Measurements from ENCODE around the gene MYL10. TPM values are rescaled to one million over a fixed set of nuclear protein-coding genes. Genes with fewer than 3 reads are reported as not detected.

Gene MYL10
- total RNA-seq, 2 experiments from 2014 or later: not detected

- Mint-ChIP-seq H3K36me3 (no peaks in the 10 kb centered on the region), H3K9me3 (ENCODE audit: low read depth) (no peaks in the 10 kb centered on the region), H3K4me1 (no peaks in the 10 kb centered on the region), H3K4me3 (no peak overlapping the region), H3K27ac (no peak overlapping the region), H3K27me3 (no peaks in the 10 kb centered on the region)
- CTCF ChIA-PET: no interaction called here
- ATAC-seq (no peak), DNase-seq (no peak)
Observed at GRCh38 chr7:101594790-101595189, 34.3 kb downstream of the MYL10 start.

- Mint-ChIP-seq H3K4me1 (no peaks in the 10 kb centered on the region), H3K9me3 (ENCODE audit: low read depth) (no peaks in the 10 kb centered on the region), H3K4me3 (no peak overlapping the region), H3K27me3 (no peaks in the 10 kb centered on the region), H3K36me3 (no peaks in the 10 kb centered on the region), H3K27ac (no peak overlapping the region)
- ATAC-seq: no peak
- CTCF ChIA-PET: interaction anchor here (1.0 kb wide), 1 partner anchor 9 kb away, joined by 3 read pairs; no protein-coding TSS in a partner anchor
- no peak for DNase-seq
Observed at GRCh38 chr7:101593556-101593955, 35.5 kb downstream of the MYL10 start.

- no peak for DNase-seq
- no peak overlapping the region for H3K4me3 Mint-ChIP-seq
- no peak overlapping the region for H3K27ac Mint-ChIP-seq
- no peaks in the 10 kb centered on the region for H3K27me3 Mint-ChIP-seq
- H3K9me3 Mint-ChIP-seq (ENCODE audit: low read depth): no peaks in the 10 kb centered on the region
- no peak for ATAC-seq
- H3K36me3 Mint-ChIP-seq: no peaks in the 10 kb centered on the region
- CTCF ChIA-PET: no interaction called here
- no peaks in the 10 kb centered on the region for H3K4me1 Mint-ChIP-seq
Observed at GRCh38 chr7:101591504-101591903, 37.6 kb downstream of the MYL10 start.

GRCh38 chr7:101590663-101591435, 38.2 kb downstream of the MYL10 start:
- H3K4me1 Mint-ChIP-seq: no peaks in the 10 kb centered on the region
- no peak overlapping the region for H3K4me3 Mint-ChIP-seq
- H3K27ac Mint-ChIP-seq: no peak overlapping the region
- CTCF ChIA-PET: interaction anchor here (1.1 kb wide), 1 partner anchor 10 kb away, joined by 3 read pairs; no protein-coding TSS in a partner anchor
- H3K9me3 Mint-ChIP-seq (ENCODE audit: low read depth): no peaks in the 10 kb centered on the region
- H3K27me3 Mint-ChIP-seq: no peaks in the 10 kb centered on the region
- no peak for DNase-seq
- no peak for ATAC-seq
- no peaks in the 10 kb centered on the region for H3K36me3 Mint-ChIP-seq

GRCh38 chr7:101589976-101590662, 39.0 kb downstream of the MYL10 start:
- DNase-seq (no peak), ATAC-seq (no peak)
- H3K4me3 Mint-ChIP-seq: no peak overlapping the region
- no peaks in the 10 kb centered on the region for H3K4me1 Mint-ChIP-seq
- no peaks in the 10 kb centered on the region for H3K9me3 Mint-ChIP-seq (ENCODE audit: low read depth)
- H3K27me3 Mint-ChIP-seq: no peaks in the 10 kb centered on the region
- no peaks in the 10 kb centered on the region for H3K36me3 Mint-ChIP-seq
- CTCF ChIA-PET: interaction anchor here (1.1 kb wide), 1 partner anchor 9 kb away, joined by 3 read pairs; no protein-coding TSS in a partner anchor
- H3K27ac Mint-ChIP-seq: no peak overlapping the region

- Mint-ChIP-seq H3K27me3 (no peaks in the 10 kb centered on the region), H3K4me3 (no peak overlapping the region), H3K36me3 (no peaks in the 10 kb centered on the region), H3K27ac (no peak overlapping the region), H3K4me1 (no peaks in the 10 kb centered on the region), H3K9me3 (ENCODE audit: low read depth) (no peaks in the 10 kb centered on the region)
- DNase-seq (no peak), ATAC-seq (no peak)
- CTCF ChIA-PET: no interaction called here
Observed at GRCh38 chr7:101589052-101589451, 40.0 kb downstream of the MYL10 start.

GRCh38 chr7:101588131-101588935, 40.8 kb downstream of the MYL10 start:
- H3K9me3 Mint-ChIP-seq (ENCODE audit: low read depth): no peaks in the 10 kb centered on the region
- no peaks in the 10 kb centered on the region for H3K4me1 Mint-ChIP-seq
- no peaks in the 10 kb centered on the region for H3K36me3 Mint-ChIP-seq

GRCh38 chr7:101586906-101587677, 42.0 kb downstream of the MYL10 start:
- Mint-ChIP-seq H3K36me3 (no peaks in the 10 kb centered on the region), H3K27me3 (no peaks in the 10 kb centered on the region), H3K9me3 (ENCODE audit: low read depth) (no peaks in the 10 kb centered on the region), H3K4me3 (no peak overlapping the region), H3K4me1 (no peaks in the 10 kb centered on the region), H3K27ac (no peak overlapping the region)
- CTCF ChIA-PET: no interaction called here
- ATAC-seq (no peak), DNase-seq (no peak)

More at GRCh38 chr7:101588131-101588935, 40.8 kb downstream of the MYL10 start:
- DNase-seq (no peak), ATAC-seq (no peak)
- CTCF ChIA-PET: no interaction called here
- Mint-ChIP-seq H3K4me3 (no peak overlapping the region), H3K27ac (no peak overlapping the region), H3K27me3 (no peaks in the 10 kb centered on the region)

GRCh38 chr7:101586078-101586905, 42.8 kb downstream of the MYL10 start:
- ATAC-seq: no peak
- H3K27ac Mint-ChIP-seq: no peak overlapping the region
- CTCF ChIA-PET: no interaction called here
- no peaks in the 10 kb centered on the region for H3K9me3 Mint-ChIP-seq (ENCODE audit: low read depth)
- H3K36me3 Mint-ChIP-seq: no peaks in the 10 kb centered on the region
- no peak overlapping the region for H3K4me3 Mint-ChIP-seq
- no peaks in the 10 kb centered on the region for H3K27me3 Mint-ChIP-seq
- DNase-seq: no peak
- H3K4me1 Mint-ChIP-seq: no peaks in the 10 kb centered on the region

GRCh38 chr7:101582971-101583370, 46.1 kb downstream of the MYL10 start:
- CTCF ChIA-PET: interaction anchor here (1.1 kb wide), 1 partner anchor 20 kb away, joined by 3 read pairs; no protein-coding TSS in a partner anchor
- H3K9me3 Mint-ChIP-seq (ENCODE audit: low read depth): no peaks in the 10 kb centered on the region
- no peak for ATAC-seq
- no peak overlapping the region for H3K27ac Mint-ChIP-seq
- no peaks in the 10 kb centered on the region for H3K36me3 Mint-ChIP-seq
- H3K4me1 Mint-ChIP-seq: no peaks in the 10 kb centered on the region
- H3K27me3 Mint-ChIP-seq: peaks cover 2% of the 10 kb centered on the region
- DNase-seq: no peak
- no peak overlapping the region for H3K4me3 Mint-ChIP-seq

- H3K27me3 Mint-ChIP-seq: peaks cover 2% of the 10 kb centered on the region
- H3K36me3 Mint-ChIP-seq: no peaks in the 10 kb centered on the region
- CTCF ChIA-PET: no interaction called here
- H3K4me3 Mint-ChIP-seq: no peak overlapping the region
- H3K27ac Mint-ChIP-seq: no peak overlapping the region
- no peaks in the 10 kb centered on the region for H3K9me3 Mint-ChIP-seq (ENCODE audit: low read depth)
- no peak for ATAC-seq
- no peak for DNase-seq
- no peaks in the 10 kb centered on the region for H3K4me1 Mint-ChIP-seq
Observed at GRCh38 chr7:101581891-101582290, 47.2 kb downstream of the MYL10 start.

- CTCF ChIA-PET: interaction anchor here (0.9 kb wide), 1 partner anchor 10 kb away, joined by 3 read pairs; no protein-coding TSS in a partner anchor
- Mint-ChIP-seq H3K4me1 (no peaks in the 10 kb centered on the region), H3K4me3 (no peak overlapping the region), H3K36me3 (no peaks in the 10 kb centered on the region), H3K27ac (no peak overlapping the region), H3K27me3 (peaks cover 5% of the 10 kb centered on the region), H3K9me3 (ENCODE audit: low read depth) (no peaks in the 10 kb centered on the region)
- DNase-seq (no peak), ATAC-seq (no peak)
Observed at GRCh38 chr7:101580596-101580995, 48.5 kb downstream of the MYL10 start.
